ENCODE results near the gene AHSP.

Gene AHSP

DNA sequence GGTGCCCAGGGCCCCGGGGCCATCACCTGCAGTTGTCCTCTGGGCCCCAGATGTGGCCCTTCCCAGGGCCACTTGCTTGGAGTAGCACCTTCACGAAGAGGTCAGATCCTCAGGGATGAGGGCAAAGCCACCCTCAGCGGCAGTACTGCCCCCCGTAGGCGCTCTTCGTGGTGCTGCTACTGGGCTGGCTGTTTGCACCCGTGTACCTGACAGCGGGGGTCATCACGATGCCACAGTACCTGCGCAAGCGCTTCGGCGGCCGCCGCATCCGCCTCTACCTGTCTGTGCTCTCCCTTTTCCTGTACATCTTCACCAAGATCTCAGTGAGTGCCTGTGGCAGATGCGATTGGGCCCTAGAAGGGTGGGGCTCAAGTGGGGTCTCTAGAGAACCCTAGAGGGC, 42.1 kb upstream of the AHSP start:
- Histone ChIP-seq H3K36me3 (ENCODE audit: control insufficient read depth in 2 of 2, insufficient read depth in 1 of 2, low read length in 2 of 2) (peaks cover 0 to 12% of the 10 kb centered on the region in 2 experiments; a peak in 1 of 3 replicates), H3K4me1 (ENCODE audit: control insufficient read depth, insufficient read depth, low read length) (no peaks in the 10 kb centered on the region; the same call in 1 of the 2 replicates), H3K9me3 (ENCODE audit: control insufficient read depth, insufficient read depth, low read depth, low read length) (no peaks in the 10 kb centered on the region), H3K4me3 (ENCODE audit: low read depth, low read length) (no peak overlapping the region), H3K27ac (ENCODE audit: extremely low read depth, low read depth, low read length) (no peak overlapping the region)
- no peak for TF ChIP-seq ZNF146 (tag by site-specific recombination; IDR thresholded peaks at IDR 0.05)
- no peak for TF ChIP-seq ZFHX2 (tag by site-specific recombination; conservative IDR thresholded peaks at IDR 0.05)
- TF ChIP-seq, protein P1, sequence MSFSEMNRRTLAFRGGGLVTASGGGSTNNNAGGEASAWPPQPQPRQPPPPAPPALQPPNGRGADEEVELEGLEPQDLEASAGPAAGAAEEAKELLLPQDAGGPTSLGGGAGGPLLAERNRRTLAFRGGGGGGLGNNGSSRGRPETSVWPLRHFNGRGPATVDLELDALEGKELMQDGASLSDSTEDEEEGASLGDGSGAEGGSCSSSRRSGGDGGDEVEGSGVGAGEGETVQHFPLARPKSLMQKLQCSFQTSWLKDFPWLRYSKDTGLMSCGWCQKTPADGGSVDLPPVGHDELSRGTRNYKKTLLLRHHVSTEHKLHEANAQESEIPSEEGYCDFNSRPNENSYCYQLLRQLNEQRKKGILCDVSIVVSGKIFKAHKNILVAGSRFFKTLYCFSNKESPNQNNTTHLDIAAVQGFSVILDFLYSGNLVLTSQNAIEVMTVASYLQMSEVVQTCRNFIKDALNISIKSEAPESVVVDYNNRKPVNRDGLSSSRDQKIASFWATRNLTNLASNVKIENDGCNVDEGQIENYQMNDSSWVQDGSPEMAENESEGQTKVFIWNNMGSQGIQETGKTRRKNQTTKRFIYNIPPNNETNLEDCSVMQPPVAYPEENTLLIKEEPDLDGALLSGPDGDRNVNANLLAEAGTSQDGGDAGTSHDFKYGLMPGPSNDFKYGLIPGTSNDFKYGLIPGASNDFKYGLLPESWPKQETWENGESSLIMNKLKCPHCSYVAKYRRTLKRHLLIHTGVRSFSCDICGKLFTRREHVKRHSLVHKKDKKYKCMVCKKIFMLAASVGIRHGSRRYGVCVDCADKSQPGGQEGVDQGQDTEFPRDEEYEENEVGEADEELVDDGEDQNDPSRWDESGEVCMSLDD (tag by site-specific recombination; IDR thresholded peaks at IDR 0.05), result no peak
- no peak for TF ChIP-seq ZNF239 (tag by site-specific recombination; IDR thresholded peaks at IDR 0.05)
- TF ChIP-seq ZNF248 (tag by site-specific recombination; IDR thresholded peaks at IDR 0.05), result no peak
- TF ChIP-seq GLIS1 (tag by site-specific recombination; IDR thresholded peaks at IDR 0.05), result no peak
- no peak for TF ChIP-seq ZSCAN23 (tag by site-specific recombination; IDR thresholded peaks at IDR 0.05)
- TF ChIP-seq, protein P2, sequence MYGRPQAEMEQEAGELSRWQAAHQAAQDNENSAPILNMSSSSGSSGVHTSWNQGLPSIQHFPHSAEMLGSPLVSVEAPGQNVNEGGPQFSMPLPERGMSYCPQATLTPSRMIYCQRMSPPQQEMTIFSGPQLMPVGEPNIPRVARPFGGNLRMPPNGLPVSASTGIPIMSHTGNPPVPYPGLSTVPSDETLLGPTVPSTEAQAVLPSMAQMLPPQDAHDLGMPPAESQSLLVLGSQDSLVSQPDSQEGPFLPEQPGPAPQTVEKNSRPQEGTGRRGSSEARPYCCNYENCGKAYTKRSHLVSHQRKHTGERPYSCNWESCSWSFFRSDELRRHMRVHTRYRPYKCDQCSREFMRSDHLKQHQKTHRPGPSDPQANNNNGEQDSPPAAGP (tag by site-specific recombination; IDR thresholded peaks at IDR 0.05), result no peak
- no peak for TF ChIP-seq ZNF76 (tag by site-specific recombination; IDR thresholded peaks at IDR 0.05; ENCODE audit: borderline replicate concordance, low read depth)
- TF ChIP-seq KLF7 (tag by site-specific recombination; IDR thresholded peaks at IDR 0.05; ENCODE audit: borderline replicate concordance), result no peak
- no peak for TF ChIP-seq ZNF416 (tag by site-specific recombination; IDR thresholded peaks at IDR 0.05)
- no peak for TF ChIP-seq ZNF10 (tag by site-specific recombination; IDR thresholded peaks at IDR 0.05)
- TF ChIP-seq ZNF155 (tag by site-specific recombination; IDR thresholded peaks at IDR 0.05), result no peak
- TF ChIP-seq ZNF37A (tag by site-specific recombination; IDR thresholded peaks at IDR 0.05), result no peak
- no peak for TF ChIP-seq SETDB1 (IDR thresholded peaks at IDR 0.05; ENCODE audit: insufficient read length, low read length)
- TF ChIP-seq ZBTB7A (tag by site-specific recombination; IDR thresholded peaks at IDR 0.05; ENCODE audit: low read depth), result no peak
- no peak for TF ChIP-seq ZNF292 (tag by site-specific recombination; IDR thresholded peaks at IDR 0.05; ENCODE audit: borderline replicate concordance, low read depth)
- no peak for TF ChIP-seq ZNF324 (tag by site-specific recombination; IDR thresholded peaks at IDR 0.05)
- POLR2A ChIA-PET, result no interaction called here
- CTCF ChIA-PET, result no interaction called here

DNA sequence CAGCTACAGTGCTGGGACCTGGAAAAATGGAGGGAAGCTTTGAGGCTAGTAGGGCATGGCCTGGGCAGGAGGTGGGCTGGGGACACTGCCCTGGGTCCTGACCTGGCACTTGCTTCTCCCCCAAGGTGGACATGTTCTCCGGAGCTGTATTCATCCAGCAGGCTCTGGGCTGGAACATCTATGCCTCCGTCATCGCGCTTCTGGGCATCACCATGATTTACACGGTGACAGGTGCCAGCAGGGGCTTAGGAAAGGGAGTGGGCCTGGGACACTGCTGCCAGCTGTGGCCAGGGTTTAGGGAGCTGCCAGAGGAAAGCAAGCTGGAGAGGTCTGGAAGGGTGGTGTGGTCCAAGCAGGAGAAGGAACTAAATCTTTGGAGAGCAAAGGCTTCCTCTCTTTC, 41.7 kb upstream of the AHSP start:
- Histone ChIP-seq H3K36me3 (ENCODE audit: control insufficient read depth in 2 of 2, insufficient read depth in 1 of 2, low read length in 2 of 2) (peaks cover 0 to 16% of the 10 kb centered on the region in 2 experiments; a peak in 1 of 3 replicates), H3K4me3 (ENCODE audit: low read depth, low read length) (no peak overlapping the region), H3K4me1 (ENCODE audit: control insufficient read depth, insufficient read depth, low read length) (no peaks in the 10 kb centered on the region; the same call in 1 of the 2 replicates), H3K27ac (ENCODE audit: extremely low read depth, low read depth, low read length) (no peak overlapping the region), H3K9me3 (ENCODE audit: control insufficient read depth, insufficient read depth, low read depth, low read length) (no peaks in the 10 kb centered on the region)
- POLR2A ChIA-PET, result no interaction called here
- CTCF ChIA-PET, result no interaction called here
- TF ChIP-seq, protein P3, sequence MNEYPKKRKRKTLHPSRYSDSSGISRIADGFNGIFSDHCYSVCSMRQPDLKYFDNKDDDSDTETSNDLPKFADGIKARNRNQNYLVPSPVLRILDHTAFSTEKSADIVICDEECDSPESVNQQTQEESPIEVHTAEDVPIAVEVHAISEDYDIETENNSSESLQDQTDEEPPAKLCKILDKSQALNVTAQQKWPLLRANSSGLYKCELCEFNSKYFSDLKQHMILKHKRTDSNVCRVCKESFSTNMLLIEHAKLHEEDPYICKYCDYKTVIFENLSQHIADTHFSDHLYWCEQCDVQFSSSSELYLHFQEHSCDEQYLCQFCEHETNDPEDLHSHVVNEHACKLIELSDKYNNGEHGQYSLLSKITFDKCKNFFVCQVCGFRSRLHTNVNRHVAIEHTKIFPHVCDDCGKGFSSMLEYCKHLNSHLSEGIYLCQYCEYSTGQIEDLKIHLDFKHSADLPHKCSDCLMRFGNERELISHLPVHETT (tag by site-specific recombination; IDR thresholded peaks at IDR 0.05), result no peak
- TF ChIP-seq ZNF404 (tag by site-specific recombination; IDR thresholded peaks at IDR 0.05) (no peak), IKZF3 (tag by site-specific recombination; IDR thresholded peaks at IDR 0.05) (no peak), ZNF391 (tag by site-specific recombination; IDR thresholded peaks at IDR 0.05; ENCODE audit: borderline replicate concordance, low read depth) (no peak), ZNF629 (tag by site-specific recombination; IDR thresholded peaks at IDR 0.05) (no peak), ZNF274 (IDR thresholded peaks at IDR 0.05; ENCODE audit: low read length) (no peak), ZNF274 (tag by site-specific recombination; IDR thresholded peaks at IDR 0.05; ENCODE audit: borderline replicate concordance) (no peak), ZNF626 (tag by site-specific recombination; IDR thresholded peaks at IDR 0.05) (no peak), ZNF571 (tag by site-specific recombination; IDR thresholded peaks at IDR 0.05) (no peak), ZNF114 (tag by site-specific recombination; IDR thresholded peaks at IDR 0.05) (no peak), HOXA7 (CRISPR knock-in tag; IDR thresholded peaks at IDR 0.05; ENCODE audit: borderline replicate concordance) (no peak), KLF7 (tag by site-specific recombination; IDR thresholded peaks at IDR 0.05; ENCODE audit: borderline replicate concordance) (no peak), ZNF350 (tag by site-specific recombination; IDR thresholded peaks at IDR 0.05) (no peak), ZBTB21 (tag by site-specific recombination; IDR thresholded peaks at IDR 0.05) (no peak)
- TF ChIP-seq, protein P4, sequence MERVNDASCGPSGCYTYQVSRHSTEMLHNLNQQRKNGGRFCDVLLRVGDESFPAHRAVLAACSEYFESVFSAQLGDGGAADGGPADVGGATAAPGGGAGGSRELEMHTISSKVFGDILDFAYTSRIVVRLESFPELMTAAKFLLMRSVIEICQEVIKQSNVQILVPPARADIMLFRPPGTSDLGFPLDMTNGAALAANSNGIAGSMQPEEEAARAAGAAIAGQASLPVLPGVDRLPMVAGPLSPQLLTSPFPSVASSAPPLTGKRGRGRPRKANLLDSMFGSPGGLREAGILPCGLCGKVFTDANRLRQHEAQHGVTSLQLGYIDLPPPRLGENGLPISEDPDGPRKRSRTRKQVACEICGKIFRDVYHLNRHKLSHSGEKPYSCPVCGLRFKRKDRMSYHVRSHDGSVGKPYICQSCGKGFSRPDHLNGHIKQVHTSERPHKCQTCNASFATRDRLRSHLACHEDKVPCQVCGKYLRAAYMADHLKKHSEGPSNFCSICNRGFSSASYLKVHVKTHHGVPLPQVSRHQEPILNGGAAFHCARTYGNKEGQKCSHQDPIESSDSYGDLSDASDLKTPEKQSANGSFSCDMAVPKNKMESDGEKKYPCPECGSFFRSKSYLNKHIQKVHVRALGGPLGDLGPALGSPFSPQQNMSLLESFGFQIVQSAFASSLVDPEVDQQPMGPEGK (tag by site-specific recombination; IDR thresholded peaks at IDR 0.05), result no peak
